ENCODE results near the gene TNIP3.

The TNIP3 gene

GRCh38 chr4:121139533-121140222 lies 24.4 kb downstream of the TNIP3 start:
- H3K9me3 Mint-ChIP-seq: no peaks in the 10 kb centered on the region
- H3K4me1 Mint-ChIP-seq: peaks cover 76% of the 10 kb centered on the region
- H3K27ac Mint-ChIP-seq: peak overlapping the region; percentile 92
- peak overlapping the region; percentile 44 for H3K4me3 Mint-ChIP-seq
- H3K36me3 Mint-ChIP-seq (ENCODE audit: low read depth): peaks cover 10% of the 10 kb centered on the region
- no peaks in the 10 kb centered on the region for H3K27me3 Mint-ChIP-seq
- ATAC-seq (peak; percentile 79), DNase-seq (no peak)

- peaks cover 69% of the 10 kb centered on the region for H3K4me1 Mint-ChIP-seq
- ATAC-seq: peak; percentile 86
- DNase-seq: peak; percentile 64
- peak overlapping the region; percentile 60 for H3K4me3 Mint-ChIP-seq
- H3K36me3 Mint-ChIP-seq (ENCODE audit: low read depth): peaks cover 10% of the 10 kb centered on the region
- H3K27me3 Mint-ChIP-seq: no peaks in the 10 kb centered on the region
- H3K9me3 Mint-ChIP-seq: no peaks in the 10 kb centered on the region
- H3K27ac Mint-ChIP-seq: peak overlapping the region; percentile 92
These were observed 25.9 kb downstream of the TNIP3 start for GRCh38 chr4:121138039-121138825.

- Mint-ChIP-seq H3K4me1 (peaks cover 26% of the 10 kb centered on the region), H3K36me3 (ENCODE audit: low read depth) (peaks cover 8% of the 10 kb centered on the region), H3K4me3 (no peak overlapping the region), H3K9me3 (no peaks in the 10 kb centered on the region), H3K27ac (peak overlapping the region; percentile 61), H3K27me3 (no peaks in the 10 kb centered on the region)
- ATAC-seq: peak; percentile 42
- DNase-seq: no peak
These were observed 33.8 kb downstream of the TNIP3 start for GRCh38 chr4:121130326-121130660.

- H3K4me1 Mint-ChIP-seq: peaks cover 22% of the 10 kb centered on the region
- DNase-seq (no peak), ATAC-seq (no peak)
- peaks cover 4% of the 10 kb centered on the region for H3K36me3 Mint-ChIP-seq (ENCODE audit: low read depth)
- no peak overlapping the region for H3K4me3 Mint-ChIP-seq
- no peaks in the 10 kb centered on the region for H3K27me3 Mint-ChIP-seq
- no peaks in the 10 kb centered on the region for H3K9me3 Mint-ChIP-seq
- peak overlapping the region; percentile 61 for H3K27ac Mint-ChIP-seq
These were observed 34.4 kb downstream of the TNIP3 start for GRCh38 chr4:121129606-121130325.

- DNase-seq: no peak
- H3K36me3 Mint-ChIP-seq (ENCODE audit: low read depth): peaks cover 4% of the 10 kb centered on the region
- no peaks in the 10 kb centered on the region for H3K9me3 Mint-ChIP-seq
- no peaks in the 10 kb centered on the region for H3K27me3 Mint-ChIP-seq
- no peak for ATAC-seq
- peaks cover 20% of the 10 kb centered on the region for H3K4me1 Mint-ChIP-seq
- no peak overlapping the region for H3K27ac Mint-ChIP-seq
- no peak overlapping the region for H3K4me3 Mint-ChIP-seq
These were observed 37.0 kb downstream of the TNIP3 start for GRCh38 chr4:121127100-121127499.

- ATAC-seq (no peak), DNase-seq (no peak)
- H3K36me3 Mint-ChIP-seq (ENCODE audit: low read depth): peaks cover 4% of the 10 kb centered on the region
- peaks cover 20% of the 10 kb centered on the region for H3K4me1 Mint-ChIP-seq
- H3K27me3 Mint-ChIP-seq: no peaks in the 10 kb centered on the region
- no peaks in the 10 kb centered on the region for H3K9me3 Mint-ChIP-seq
- H3K4me3 Mint-ChIP-seq: no peak overlapping the region
- no peak overlapping the region for H3K27ac Mint-ChIP-seq
These were observed 37.6 kb downstream of the TNIP3 start for GRCh38 chr4:121126449-121127006.

GRCh38 chr4:121125498-121125885 lies 38.6 kb downstream of the TNIP3 start:
- Mint-ChIP-seq H3K27ac (no peak overlapping the region), H3K4me1 (peaks cover 16% of the 10 kb centered on the region), H3K9me3 (no peaks in the 10 kb centered on the region), H3K4me3 (no peak overlapping the region), H3K36me3 (ENCODE audit: low read depth) (peaks cover 4% of the 10 kb centered on the region), H3K27me3 (no peaks in the 10 kb centered on the region)
- DNase-seq: no peak
- ATAC-seq: no peak

- DNase-seq (no peak), ATAC-seq (no peak)
- H3K27me3 Mint-ChIP-seq: no peaks in the 10 kb centered on the region
- no peaks in the 10 kb centered on the region for H3K9me3 Mint-ChIP-seq
- no peak overlapping the region for H3K27ac Mint-ChIP-seq
- H3K4me1 Mint-ChIP-seq: peaks cover 14% of the 10 kb centered on the region
- no peak overlapping the region for H3K4me3 Mint-ChIP-seq
- no peaks in the 10 kb centered on the region for H3K36me3 Mint-ChIP-seq (ENCODE audit: low read depth)
These were observed 41.5 kb downstream of the TNIP3 start for GRCh38 chr4:121122661-121123060.

GRCh38 chr4:121119715-121120114 lies 44.4 kb downstream of the TNIP3 start:
- H3K4me1 Mint-ChIP-seq: peaks cover 10% of the 10 kb centered on the region
- no peak for DNase-seq
- no peak overlapping the region for H3K27ac Mint-ChIP-seq
- H3K36me3 Mint-ChIP-seq (ENCODE audit: low read depth): no peaks in the 10 kb centered on the region
- H3K9me3 Mint-ChIP-seq: no peaks in the 10 kb centered on the region
- no peak overlapping the region for H3K4me3 Mint-ChIP-seq
- ATAC-seq: no peak
- H3K27me3 Mint-ChIP-seq: no peaks in the 10 kb centered on the region

- H3K27me3 Mint-ChIP-seq: no peaks in the 10 kb centered on the region
- H3K36me3 Mint-ChIP-seq (ENCODE audit: low read depth): no peaks in the 10 kb centered on the region
- no peaks in the 10 kb centered on the region for H3K9me3 Mint-ChIP-seq
- peaks cover 21% of the 10 kb centered on the region for H3K4me1 Mint-ChIP-seq
- no peak overlapping the region for H3K4me3 Mint-ChIP-seq
- DNase-seq (no peak), ATAC-seq (no peak)
- H3K27ac Mint-ChIP-seq: no peak overlapping the region
These were observed 45.8 kb downstream of the TNIP3 start for GRCh38 chr4:121118344-121118743.

GRCh38 chr4:121114756-121115155 lies 49.4 kb downstream of the TNIP3 start:
- DNase-seq (no peak), ATAC-seq (peak; percentile 91)
- Mint-ChIP-seq H3K36me3 (ENCODE audit: low read depth) (no peaks in the 10 kb centered on the region), H3K9me3 (no peaks in the 10 kb centered on the region), H3K27ac (no peak overlapping the region), H3K4me1 (peaks cover 28% of the 10 kb centered on the region), H3K27me3 (no peaks in the 10 kb centered on the region), H3K4me3 (no peak overlapping the region)

GRCh38 chr4:121112530-121112929 lies 51.6 kb downstream of the TNIP3 start:
- no peaks in the 10 kb centered on the region for H3K9me3 Mint-ChIP-seq

GRCh38 chr4:121108557-121108956 lies 55.6 kb downstream of the TNIP3 start:
- ATAC-seq: no peak
- no peaks in the 10 kb centered on the region for H3K27me3 Mint-ChIP-seq
- DNase-seq: no peak
- H3K9me3 Mint-ChIP-seq: peaks cover 3% of the 10 kb centered on the region
- no peaks in the 10 kb centered on the region for H3K36me3 Mint-ChIP-seq (ENCODE audit: low read depth)
- H3K4me1 Mint-ChIP-seq: peaks cover 11% of the 10 kb centered on the region
- H3K4me3 Mint-ChIP-seq: no peak overlapping the region
- no peak overlapping the region for H3K27ac Mint-ChIP-seq

More at GRCh38 chr4:121112530-121112929, 51.6 kb downstream of the TNIP3 start:
- no peak overlapping the region for H3K4me3 Mint-ChIP-seq
- peaks cover 23% of the 10 kb centered on the region for H3K4me1 Mint-ChIP-seq
- no peak overlapping the region for H3K27ac Mint-ChIP-seq
- H3K36me3 Mint-ChIP-seq (ENCODE audit: low read depth): no peaks in the 10 kb centered on the region
- no peak for ATAC-seq
- no peak for DNase-seq
- H3K27me3 Mint-ChIP-seq: no peaks in the 10 kb centered on the region

- Mint-ChIP-seq H3K27me3 (no peaks in the 10 kb centered on the region), H3K36me3 (ENCODE audit: low read depth) (no peaks in the 10 kb centered on the region), H3K9me3 (peaks cover 3% of the 10 kb centered on the region), H3K4me1 (peaks cover 2% of the 10 kb centered on the region), H3K27ac (no peak overlapping the region), H3K4me3 (no peak overlapping the region)
- DNase-seq (no peak), ATAC-seq (no peak)
These were observed 56.6 kb downstream of the TNIP3 start for GRCh38 chr4:121107507-121107906.

Data from activated naive CD8-positive, alpha-beta T cell treated with anti-CD3 and anti-CD28 coated beads, Interleukin-2, amount 50 U/mL, for 24 hours (primary cell).